HG02623 (cell line): ENCODE measurements around the gene MPP3.
"Not testable (repeated sequence)": the region's sequence is repeated elsewhere in the genome, so short reads cannot be mapped to it uniquely, and the experiment has no call there.

ENCODE experiments used
- ATAC-seq: cut with Tn5 transposase; IDR thresholded peaks from one replicate; pipeline ENCODE4 v1.9.1; 2021; ENCODE audit warnings: moderate library complexity; ENCODE audit not compliant: unreplicated experiment

Gene MPP3

GRCh38 chr17:43832976-43833829, at the start of gene MPP3:
MPP3 (minus strand) TSS chr17:43833146; CDS start chr17:43831906, 1,240 bp downstream.
- ATAC-seq = no peak

GRCh38 chr17:43881758-43882505, 49.0 kb upstream of the MPP3 start:
- no peak for ATAC-seq

- no peak for ATAC-seq
These were observed 48.2 kb upstream of the MPP3 start for GRCh38 chr17:43881181-43881580.

- no peak for ATAC-seq
These were observed 47.6 kb upstream of the MPP3 start for GRCh38 chr17:43880420-43880991.

GRCh38 chr17:43879723-43880419, 46.9 kb upstream of the MPP3 start:
- ATAC-seq = no peak

- no peak for ATAC-seq
These were observed 45.6 kb upstream of the MPP3 start for GRCh38 chr17:43878260-43879175.

- no peak for ATAC-seq
These were observed 44.7 kb upstream of the MPP3 start for GRCh38 chr17:43877451-43878155.

- ATAC-seq = no peak
These were observed 44.1 kb upstream of the MPP3 start for GRCh38 chr17:43877031-43877430.

- no peak for ATAC-seq
These were observed 42.7 kb upstream of the MPP3 start for GRCh38 chr17:43875476-43876147.

- ATAC-seq = no peak
These were observed 41.3 kb upstream of the MPP3 start for GRCh38 chr17:43874293-43874692.

GRCh38 chr17:43873815-43874214, 40.9 kb upstream of the MPP3 start:
- no peak for ATAC-seq

GRCh38 chr17:43873091-43873490, 40.1 kb upstream of the MPP3 start:
- no peak for ATAC-seq

GRCh38 chr17:43871946-43872690, 39.2 kb upstream of the MPP3 start:
- ATAC-seq = no peak

- not testable (repeated sequence) for ATAC-seq
These were observed 36.1 kb upstream of the MPP3 start for GRCh38 chr17:43869031-43869430.

GRCh38 chr17:43868226-43868994, 35.5 kb upstream of the MPP3 start:
- ATAC-seq = no peak

- ATAC-seq = no peak
These were observed 31.4 kb upstream of the MPP3 start for GRCh38 chr17:43864161-43864984.

- no peak for ATAC-seq
These were observed 29.0 kb upstream of the MPP3 start for GRCh38 chr17:43861960-43862359.
